HPDE6-E6E7 (cell line): ENCODE data around the gene NUP58.

Experiments
- DNase-seq: peaks from one replicate; pipeline ENCODE4 v3.0.0; 2011; ENCODE audit warnings: missing footprints; ENCODE audit errors: extremely low spot score

NUP58 gene, protein sequence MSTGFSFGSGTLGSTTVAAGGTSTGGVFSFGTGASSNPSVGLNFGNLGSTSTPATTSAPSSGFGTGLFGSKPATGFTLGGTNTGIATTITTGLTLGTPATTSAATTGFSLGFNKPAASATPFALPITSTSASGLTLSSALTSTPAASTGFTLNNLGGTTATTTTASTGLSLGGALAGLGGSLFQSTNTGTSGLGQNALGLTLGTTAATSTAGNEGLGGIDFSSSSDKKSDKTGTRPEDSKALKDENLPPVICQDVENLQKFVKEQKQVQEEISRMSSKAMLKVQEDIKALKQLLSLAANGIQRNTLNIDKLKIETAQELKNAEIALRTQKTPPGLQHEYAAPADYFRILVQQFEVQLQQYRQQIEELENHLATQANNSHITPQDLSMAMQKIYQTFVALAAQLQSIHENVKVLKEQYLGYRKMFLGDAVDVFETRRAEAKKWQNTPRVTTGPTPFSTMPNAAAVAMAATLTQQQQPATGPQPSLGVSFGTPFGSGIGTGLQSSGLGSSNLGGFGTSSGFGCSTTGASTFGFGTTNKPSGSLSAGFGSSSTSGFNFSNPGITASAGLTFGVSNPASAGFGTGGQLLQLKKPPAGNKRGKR

GRCh38 chr13:25301347-25302113 is at the start of gene NUP58:
NUP58 (plus strand) TSS chr13:25301625; CDS start chr13:25301774, 149 bp downstream.
- DNase-seq, result peak; percentile 39

DNA sequence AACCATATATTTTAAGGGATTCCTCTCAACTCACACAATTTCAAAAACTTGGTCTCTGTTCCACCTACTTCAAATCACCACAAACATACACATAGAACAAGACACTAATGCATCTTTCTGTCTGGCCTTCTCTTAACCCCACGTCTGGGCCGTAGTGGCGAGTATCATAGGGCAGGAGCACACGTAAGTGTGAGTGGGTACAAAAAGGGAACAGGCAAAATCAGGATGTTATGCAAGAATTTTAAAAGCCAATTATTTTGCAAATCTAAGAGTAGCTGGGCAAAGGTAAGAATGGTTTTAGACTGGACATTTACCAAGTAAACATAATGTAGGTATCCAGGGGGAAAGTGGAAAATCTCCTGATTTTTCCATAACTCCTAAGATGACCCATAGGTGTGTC is 49.2 kb upstream of the NUP58 start:
- DNase-seq, result no peak

DNA sequence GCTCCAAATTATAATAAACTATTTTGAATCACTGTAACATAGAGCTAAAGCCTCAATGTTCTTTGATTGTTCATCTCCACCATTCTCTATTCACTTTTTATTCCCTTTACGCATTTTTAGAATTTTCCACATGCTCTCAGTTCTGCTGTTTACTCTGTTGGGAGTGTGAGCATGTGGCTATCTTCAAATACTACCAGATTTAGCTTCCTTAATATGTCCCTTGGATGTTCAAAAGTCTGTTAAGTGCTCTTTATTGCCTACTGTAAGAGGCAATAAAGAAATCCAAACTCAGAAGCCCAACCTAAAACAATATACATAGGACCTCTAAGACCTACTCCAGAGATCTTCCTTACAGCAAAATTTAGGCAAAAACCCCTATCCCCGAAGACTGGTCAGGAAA is 48.7 kb upstream of the NUP58 start:
- DNase-seq, result no peak

GRCh38 chr13:25253702-25254101 is 47.7 kb upstream of the NUP58 start:
- DNase-seq, result no peak

DNA sequence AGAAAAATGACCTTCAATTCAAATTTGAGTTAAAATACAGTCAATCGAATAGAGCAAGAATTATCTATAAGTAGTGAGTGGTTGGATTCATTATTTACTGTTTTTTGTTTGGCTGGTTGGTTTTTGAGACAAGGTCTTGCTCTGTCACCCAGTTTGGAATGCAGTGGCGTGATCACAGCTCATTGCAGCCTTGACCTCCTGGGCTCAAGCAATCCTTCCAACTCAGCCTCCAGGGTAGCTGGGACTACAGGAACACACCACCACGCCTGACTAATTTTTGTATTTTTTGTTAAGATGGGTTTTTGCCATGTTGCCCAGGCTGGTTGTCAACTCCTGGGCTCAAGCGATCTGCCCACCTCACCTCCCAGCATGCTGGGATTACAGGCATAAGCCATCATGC is 39.2 kb upstream of the NUP58 start:
- no peak for DNase-seq

GRCh38 chr13:25266706-25267105 is 34.7 kb upstream of the NUP58 start:
- DNase-seq, result no peak

GRCh38 chr13:25267715-25268114 is 33.7 kb upstream of the NUP58 start:
- DNase-seq, result no peak

DNA sequence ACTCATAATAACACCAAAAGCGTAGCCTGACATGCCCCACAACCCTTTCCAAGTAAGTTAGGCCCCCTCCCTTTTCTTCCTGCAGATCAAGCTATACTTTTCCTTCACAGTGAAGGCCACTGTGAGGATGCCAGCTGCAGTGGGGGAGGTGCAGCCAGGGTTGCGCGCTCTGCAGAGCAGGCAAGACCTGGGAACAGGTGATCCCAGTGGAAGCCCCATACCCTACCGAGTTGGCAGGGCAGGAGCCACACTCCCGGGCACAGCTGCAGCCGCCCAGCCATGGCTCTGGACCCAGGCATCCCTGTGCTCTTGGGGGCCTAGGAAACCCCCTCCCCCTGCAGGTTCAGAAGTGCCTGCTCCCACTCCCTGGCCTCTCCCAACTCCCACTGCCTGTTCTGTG is 32.9 kb upstream of the NUP58 start:
- DNase-seq, result no peak

DNA sequence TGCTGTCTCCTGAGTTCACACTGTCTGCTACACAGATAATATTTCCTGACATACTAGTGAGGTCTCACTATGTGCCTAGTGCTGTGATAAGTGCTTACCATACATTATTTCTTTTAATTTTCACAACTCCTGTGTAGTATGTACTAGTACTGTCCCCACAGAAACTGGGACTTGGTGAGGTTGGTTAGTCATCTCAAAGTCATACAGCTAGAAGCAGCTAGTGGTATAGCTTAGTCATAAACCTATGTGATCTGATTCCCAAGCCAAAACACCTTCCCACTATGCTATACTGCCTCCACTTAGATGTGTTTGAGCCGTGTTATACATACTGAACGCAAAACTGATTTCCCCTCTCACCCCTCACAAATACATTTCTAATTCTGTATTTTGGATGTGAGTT is 24.7 kb upstream of the NUP58 start:
- DNase-seq, result no peak

GRCh38 chr13:25280396-25280795 is 21.0 kb upstream of the NUP58 start:
- DNase-seq, result no peak

GRCh38 chr13:25281193-25281934 is 20.1 kb upstream of the NUP58 start:
- DNase-seq, result no peak

GRCh38 chr13:25281935-25282332 is 19.5 kb upstream of the NUP58 start:
- DNase-seq, result no peak

- DNase-seq, result no peak
These were observed 15.0 kb upstream of the NUP58 start for GRCh38 chr13:25286308-25286968.

DNA sequence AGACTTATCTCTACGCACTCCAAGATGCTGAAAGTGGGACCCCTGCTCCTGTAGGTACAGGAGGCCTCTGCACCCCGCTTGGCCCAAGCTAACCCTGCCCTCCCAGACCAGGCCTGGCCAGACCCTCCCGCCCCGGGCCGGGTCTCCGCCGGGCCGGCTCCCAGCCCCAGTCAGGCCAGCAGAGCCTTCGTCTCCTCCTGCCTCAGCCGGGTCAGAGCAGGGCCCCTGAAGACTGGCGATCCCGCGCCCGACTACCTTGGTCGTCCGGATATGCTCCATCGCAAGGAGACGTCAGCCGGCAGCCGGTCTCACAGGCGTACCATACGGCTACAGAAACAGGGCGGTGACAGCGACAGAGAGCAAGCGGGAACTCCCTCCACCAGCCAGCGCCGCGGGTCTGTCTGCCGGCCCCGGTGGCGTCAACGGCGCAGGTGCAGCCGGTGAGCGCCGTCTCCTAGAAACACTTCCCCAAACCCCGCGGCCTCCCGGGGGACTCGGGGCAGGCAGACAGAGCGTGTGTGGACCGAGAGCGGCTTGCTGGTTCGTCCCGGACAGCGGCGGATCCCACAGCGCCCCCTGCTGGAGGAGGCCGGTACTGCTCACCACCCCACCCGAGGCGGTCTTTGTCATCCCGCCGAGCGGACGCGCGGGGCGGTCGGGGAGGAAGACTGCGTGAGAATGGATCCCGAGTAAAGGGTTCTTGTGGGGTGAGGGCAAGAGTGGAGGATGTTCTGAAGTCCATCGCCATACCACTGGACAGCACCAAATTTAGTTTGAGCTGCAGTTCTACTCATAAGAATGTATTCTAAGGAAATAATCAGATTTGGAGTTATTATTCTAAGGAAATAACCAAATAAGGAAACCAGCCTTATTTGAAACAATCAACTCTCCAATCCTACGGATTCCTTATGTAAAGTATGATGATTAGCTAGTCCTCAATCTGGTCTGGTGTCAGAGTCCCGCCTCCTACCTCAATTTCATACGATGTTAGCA is 14.2 kb upstream of the NUP58 start, which contains the start of gene MTMR6:
TSS of gene MTMR6 (minus strand) at position 520 of the 993 bp plus-strand sequence. CDS start at position 279, 241 bp downstream.
- peak; percentile 49 for DNase-seq

DNA sequence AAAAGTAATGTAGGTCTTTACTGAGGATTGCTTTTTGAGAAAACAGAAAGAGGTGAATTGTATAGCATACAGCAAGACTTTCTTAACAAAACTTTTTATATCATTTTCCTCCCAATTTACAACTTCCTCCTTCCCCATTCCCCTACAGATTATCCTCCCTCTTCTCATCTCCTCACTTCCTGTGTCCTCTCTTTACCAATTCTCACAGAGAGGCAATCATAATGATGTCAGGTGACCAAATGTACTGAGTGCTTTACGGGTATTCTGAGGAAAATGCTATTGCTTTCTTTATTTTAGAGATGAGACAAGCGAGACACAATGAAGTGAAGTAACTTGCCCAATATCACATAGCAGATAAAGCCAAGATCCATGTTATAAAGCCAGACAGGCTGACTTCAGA is 12.5 kb upstream of the NUP58 start:
- DNase-seq, result no peak

GRCh38 chr13:25291691-25292090 is 9.7 kb upstream of the NUP58 start:
- DNase-seq, result no peak

DNA sequence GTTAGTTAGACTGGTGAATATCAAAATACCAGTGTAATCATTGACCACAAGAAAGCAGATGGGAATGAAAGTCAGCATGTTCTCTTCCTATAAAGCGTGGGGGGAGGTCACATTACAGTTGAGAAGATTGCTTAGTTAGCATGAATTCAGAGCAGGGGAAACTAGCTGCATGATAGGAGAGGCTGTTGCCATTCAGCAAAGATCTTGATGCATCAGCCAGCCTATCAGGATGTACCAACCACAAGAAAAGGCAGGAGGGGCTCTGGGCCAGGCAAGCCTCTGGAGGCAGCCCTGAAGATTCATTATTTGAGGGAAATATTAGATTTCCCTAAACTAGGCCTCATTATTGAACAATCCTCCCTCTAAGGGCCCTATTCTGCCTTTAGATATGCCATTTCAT is 9.1 kb upstream of the NUP58 start:
- no peak for DNase-seq

DNA sequence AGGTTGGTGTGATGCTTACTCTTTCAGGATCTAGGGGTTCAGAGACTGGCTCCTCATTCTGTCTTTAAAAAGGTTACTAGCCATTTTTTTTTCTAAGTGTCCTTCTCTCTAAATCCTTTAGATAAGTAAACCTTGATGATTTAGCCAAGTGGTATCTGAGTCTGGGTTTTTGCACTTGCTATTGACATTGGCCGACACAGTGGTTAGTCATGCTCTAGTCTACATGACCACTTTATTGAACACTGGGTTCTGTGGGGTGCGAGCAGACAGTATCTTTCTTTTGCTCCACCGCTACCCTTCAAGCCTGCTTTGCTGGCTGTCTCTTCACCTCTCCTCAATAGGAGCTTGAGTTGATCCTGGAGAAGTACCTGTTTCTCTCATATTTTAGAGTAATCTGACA is 6.2 kb upstream of the NUP58 start:
- no peak for DNase-seq

DNA sequence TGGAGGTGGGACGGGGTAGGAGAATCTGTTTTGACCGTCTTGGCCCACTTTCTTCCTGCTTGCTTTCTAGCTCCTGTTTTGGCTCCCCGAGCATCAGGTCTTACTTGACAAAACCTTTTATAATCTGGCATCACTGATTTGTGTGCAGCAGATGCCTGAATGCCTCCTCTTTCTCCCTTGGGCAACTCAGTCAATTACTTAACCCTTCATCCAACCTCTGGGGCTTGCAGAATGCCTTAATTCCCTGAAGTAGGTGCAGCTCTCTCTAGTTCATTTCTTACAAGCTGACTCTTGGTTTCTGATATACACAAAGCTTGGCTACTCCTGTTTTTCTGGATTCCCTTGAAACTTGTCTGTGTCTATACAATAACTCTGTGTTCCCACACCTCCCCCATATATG is 5.7 kb upstream of the NUP58 start:
- no peak for DNase-seq

DNA sequence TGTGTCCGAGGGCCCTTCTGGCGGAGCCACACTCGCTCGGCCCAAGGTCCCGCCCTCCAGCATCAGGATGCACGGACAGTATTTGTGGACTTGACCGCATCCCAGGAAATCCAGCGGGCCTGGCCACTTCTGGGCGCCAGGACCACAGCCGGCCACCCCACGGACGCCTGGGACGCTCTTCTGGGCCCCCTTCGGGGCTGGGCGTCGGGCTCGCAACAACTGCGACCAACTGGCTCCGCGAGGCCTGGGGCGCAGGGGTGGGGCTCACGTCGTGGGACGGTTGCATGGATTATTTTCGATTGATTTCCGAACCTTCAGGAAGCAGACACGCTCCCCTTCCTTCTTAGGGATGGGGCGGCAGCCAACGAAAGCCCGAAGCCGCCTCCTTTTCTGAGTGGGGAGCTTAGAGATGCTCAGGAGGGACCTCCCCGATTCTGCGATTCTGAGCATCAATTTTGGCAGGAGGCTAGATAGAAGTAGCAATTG is 521 bp upstream of the NUP58 start:
- no peak for DNase-seq
